Progenitor cell of endocrine pancreas (in vitro differentiated cells): ENCODE results near the gene WWC2. TPM values are rescaled to one million over a fixed set of nuclear protein-coding genes. Genes with fewer than 3 reads are reported as not detected.

Experiments
- DNase-seq: peaks from one replicate; pipeline ENCODE4 v3.0.0; 2021; ENCODE audit warnings: low spot score; ENCODE audit not compliant: unreplicated experiment
- H3K27ac Mint-ChIP-seq: 2 replicates; pipeline ENCODE4 v1.8.0; 2021; ENCODE audit warnings: mild to moderate bottlenecking, moderate library complexity, mixed read lengths
- H3K27me3 Mint-ChIP-seq: 2 replicates; pipeline ENCODE4 v1.8.0; 2021; ENCODE audit warnings: mixed read lengths
- H3K36me3 Mint-ChIP-seq: 2 replicates; pipeline ENCODE4 v1.8.0; 2022; ENCODE audit warnings: mixed read lengths; ENCODE audit not compliant: insufficient read depth
- H3K4me1 Mint-ChIP-seq: 2 replicates; pipeline ENCODE4 v1.8.0; 2021; ENCODE audit warnings: low read depth, mixed read lengths
- H3K4me3 Mint-ChIP-seq: 2 replicates; pipeline ENCODE4 v1.8.0; 2021; ENCODE audit warnings: low read depth, mild to moderate bottlenecking, moderate library complexity, mixed read lengths
- H3K9me3 Mint-ChIP-seq: 2 replicates; pipeline ENCODE4 v1.8.0; 2021; ENCODE audit warnings: low read depth, mixed read lengths
- total RNA-seq: library from RNA; stranded (reverse); gene quantifications from 2 replicates; pipeline ENCODE4 v1.2.1, GENCODE V29; 2021
- TF ChIP-seq, protein P1 (sequence below): fragments of 200-600 bp; sonication (generic); IDR thresholded peaks from one replicate; pipeline ENCODE4 v1.5.0; 2021; ENCODE audit warnings: antibody characterized with exemption, mild to moderate bottlenecking; ENCODE audit not compliant: unreplicated experiment

WWC2 gene
- total RNA-seq, 1 donor from 2014 or later: 57.0 TPM

DNA sequence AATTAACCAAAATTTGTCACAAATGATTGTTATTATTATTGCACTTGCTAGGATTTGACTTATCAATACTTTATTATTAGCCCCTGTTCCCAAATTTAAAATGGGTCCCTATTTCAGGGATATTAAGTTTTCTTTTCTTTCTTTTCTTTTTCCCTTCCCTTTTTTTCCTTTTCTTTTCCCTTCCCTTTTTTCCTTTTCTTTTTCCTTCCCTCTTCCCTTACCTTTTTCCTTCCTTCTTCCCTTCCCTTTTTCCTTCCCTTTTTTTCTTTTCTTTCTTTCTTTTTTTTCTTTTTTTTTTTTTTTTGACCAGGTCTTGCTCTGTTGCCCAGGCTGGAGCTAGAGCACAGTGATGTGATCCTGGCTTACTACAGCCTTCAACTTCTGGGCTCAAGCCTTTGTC is 33.8 kb downstream of the WWC2 start:
- H3K27ac Mint-ChIP-seq: no peak overlapping the region

DNA sequence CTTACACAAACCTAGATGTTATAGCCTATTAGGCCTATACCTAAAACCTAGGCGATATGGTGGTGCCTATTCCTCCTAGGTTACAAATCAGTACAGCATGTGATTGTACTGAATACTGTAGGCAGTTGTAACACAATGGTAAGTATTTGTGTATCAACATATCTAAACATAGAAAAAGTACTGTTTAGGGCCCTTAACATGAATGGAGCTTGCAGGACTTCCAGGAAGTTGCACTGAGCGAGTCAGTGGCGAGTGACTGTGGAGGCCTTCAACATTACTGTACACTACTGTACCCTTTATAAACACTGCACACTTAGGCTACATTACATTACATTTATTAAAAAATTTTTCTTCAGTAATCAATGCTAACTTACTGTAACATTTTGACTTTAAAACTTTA is 37.8 kb downstream of the WWC2 start:
- H3K27ac Mint-ChIP-seq: no peak overlapping the region
- no peak overlapping the region for H3K4me3 Mint-ChIP-seq
- TF ChIP-seq, protein P1, sequence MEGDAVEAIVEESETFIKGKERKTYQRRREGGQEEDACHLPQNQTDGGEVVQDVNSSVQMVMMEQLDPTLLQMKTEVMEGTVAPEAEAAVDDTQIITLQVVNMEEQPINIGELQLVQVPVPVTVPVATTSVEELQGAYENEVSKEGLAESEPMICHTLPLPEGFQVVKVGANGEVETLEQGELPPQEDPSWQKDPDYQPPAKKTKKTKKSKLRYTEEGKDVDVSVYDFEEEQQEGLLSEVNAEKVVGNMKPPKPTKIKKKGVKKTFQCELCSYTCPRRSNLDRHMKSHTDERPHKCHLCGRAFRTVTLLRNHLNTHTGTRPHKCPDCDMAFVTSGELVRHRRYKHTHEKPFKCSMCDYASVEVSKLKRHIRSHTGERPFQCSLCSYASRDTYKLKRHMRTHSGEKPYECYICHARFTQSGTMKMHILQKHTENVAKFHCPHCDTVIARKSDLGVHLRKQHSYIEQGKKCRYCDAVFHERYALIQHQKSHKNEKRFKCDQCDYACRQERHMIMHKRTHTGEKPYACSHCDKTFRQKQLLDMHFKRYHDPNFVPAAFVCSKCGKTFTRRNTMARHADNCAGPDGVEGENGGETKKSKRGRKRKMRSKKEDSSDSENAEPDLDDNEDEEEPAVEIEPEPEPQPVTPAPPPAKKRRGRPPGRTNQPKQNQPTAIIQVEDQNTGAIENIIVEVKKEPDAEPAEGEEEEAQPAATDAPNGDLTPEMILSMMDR: no peak
- H3K36me3 Mint-ChIP-seq: peaks cover 5% of the 10 kb centered on the region
- H3K27me3 Mint-ChIP-seq: no peaks in the 10 kb centered on the region
- H3K4me1 Mint-ChIP-seq: peaks cover 11% of the 10 kb centered on the region
- peaks cover 11% of the 10 kb centered on the region for H3K9me3 Mint-ChIP-seq
- DNase-seq: no peak

More for the DNA sequence above, 33.8 kb downstream of the WWC2 start:
- peaks cover 8% of the 10 kb centered on the region for H3K4me1 Mint-ChIP-seq
- peaks cover 11% of the 10 kb centered on the region for H3K9me3 Mint-ChIP-seq
- peaks cover 1% of the 10 kb centered on the region for H3K36me3 Mint-ChIP-seq
- H3K27me3 Mint-ChIP-seq: no peaks in the 10 kb centered on the region
- TF ChIP-seq, protein P1: no peak
- DNase-seq: no peak
- no peak overlapping the region for H3K4me3 Mint-ChIP-seq

DNA sequence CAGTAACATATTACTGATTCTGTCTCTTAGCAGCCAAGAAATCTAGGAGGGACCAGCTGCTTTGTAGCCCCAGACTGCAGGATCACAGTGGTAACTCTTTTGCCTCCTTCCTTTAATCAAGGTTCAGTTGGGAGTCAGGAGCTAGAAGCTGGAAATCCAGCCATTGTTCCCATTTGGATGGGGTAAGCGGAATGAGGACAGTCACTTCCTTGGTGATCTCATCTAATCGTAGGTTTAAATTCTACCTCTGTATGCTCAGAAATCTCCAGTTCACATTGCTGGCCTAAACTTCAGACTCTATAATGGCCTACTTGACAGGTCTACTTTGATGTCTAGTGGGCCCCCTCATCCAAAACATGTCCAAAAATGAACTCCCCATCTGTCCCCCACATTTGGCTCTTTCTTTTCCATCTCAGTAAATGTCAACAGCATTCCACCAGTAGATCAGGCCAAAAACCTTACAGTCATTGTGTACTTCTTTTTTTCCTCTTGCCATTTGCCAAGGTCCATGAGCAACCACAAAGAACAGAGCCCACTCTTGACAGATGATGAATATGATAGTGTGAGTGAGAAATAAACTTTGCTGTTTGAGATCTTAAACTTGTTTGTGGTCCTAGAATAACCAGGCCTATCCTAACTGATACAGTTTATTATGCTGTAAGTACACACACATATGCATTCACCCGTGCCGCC is 40.1 kb downstream of the WWC2 start:
- TF ChIP-seq, protein P1: no peak
- no peak overlapping the region for H3K27ac Mint-ChIP-seq
- H3K4me3 Mint-ChIP-seq: no peak overlapping the region
- no peak for DNase-seq
- H3K4me1 Mint-ChIP-seq: peaks cover 13% of the 10 kb centered on the region
- peaks cover 11% of the 10 kb centered on the region for H3K9me3 Mint-ChIP-seq
- H3K27me3 Mint-ChIP-seq: no peaks in the 10 kb centered on the region
- H3K36me3 Mint-ChIP-seq: peaks cover 5% of the 10 kb centered on the region

GRCh38 chr4:183139972-183140570 is 41.0 kb downstream of the WWC2 start:
- Mint-ChIP-seq H3K4me1 (peaks cover 16% of the 10 kb centered on the region), H3K36me3 (peaks cover 5% of the 10 kb centered on the region), H3K27ac (no peak overlapping the region), H3K4me3 (no peak overlapping the region), H3K9me3 (peaks cover 11% of the 10 kb centered on the region), H3K27me3 (no peaks in the 10 kb centered on the region)
- TF ChIP-seq, protein P1: no peak
- DNase-seq: no peak

DNA sequence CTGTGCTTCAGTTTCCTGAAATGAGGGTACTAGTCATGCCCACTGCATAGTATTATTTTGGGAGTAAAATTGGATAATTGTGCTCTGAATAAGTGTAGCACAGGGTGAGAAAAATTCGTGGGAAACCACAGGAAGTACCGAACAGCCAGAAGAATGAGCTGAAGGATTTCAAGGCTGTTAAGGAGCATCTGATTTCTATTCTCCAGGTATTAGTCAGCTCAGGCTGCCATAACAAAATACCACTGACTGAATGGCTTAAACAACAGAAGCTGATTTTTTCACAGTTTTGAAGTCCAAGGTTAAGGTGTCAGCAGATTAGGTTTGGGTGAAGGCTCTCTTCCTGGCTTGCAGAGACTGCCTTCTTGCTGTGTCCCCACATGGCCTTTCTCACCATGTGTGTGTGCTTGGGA is 41.9 kb downstream of the WWC2 start:
- no peak for DNase-seq
- Mint-ChIP-seq H3K27ac (no peak overlapping the region), H3K27me3 (no peaks in the 10 kb centered on the region), H3K4me3 (no peak overlapping the region), H3K36me3 (peaks cover 4% of the 10 kb centered on the region), H3K4me1 (peaks cover 18% of the 10 kb centered on the region), H3K9me3 (peaks cover 4% of the 10 kb centered on the region)
- TF ChIP-seq, protein P1: no peak
